Osteoblast (primary cell): ENCODE measurements around the gene R3HDM2. TPM values are rescaled to one million over a fixed set of nuclear protein-coding genes. Genes with fewer than 3 reads are reported as not detected.

Experiments used
- DNase-seq: peaks from one replicate; pipeline ENCODE4 v3.0.0; 2011; ENCODE audit warnings: low spot score, mixed read lengths; ENCODE audit not compliant: insufficient read length; ENCODE audit errors: missing footprints
- H2AFZ ChIP-seq: 2 replicates; pipeline ENCODE4 v1.6.0; 2011; ENCODE audit warnings: mild to moderate bottlenecking, low read length
- H3K27ac ChIP-seq: 2 replicates; pipeline ENCODE4 v1.5.1; 2011; ENCODE audit warnings: mild to moderate bottlenecking, low read depth, low read length, moderate library complexity
- H3K27me3 ChIP-seq: 2 replicates; pipeline ENCODE4 v1.6.0; 2012; ENCODE audit warnings: mild to moderate bottlenecking, control low read depth, inconsistent platforms, low read length, moderate library complexity; ENCODE audit not compliant: insufficient read depth
- H3K36me3 ChIP-seq: 2 replicates; pipeline ENCODE4 v1.5.1; 2011; ENCODE audit warnings: mild to moderate bottlenecking, low read length, control low read depth, moderate library complexity; ENCODE audit not compliant: insufficient read depth
- H3K4me1 ChIP-seq: 2 replicates; pipeline ENCODE4 v1.5.1; 2011; ENCODE audit warnings: mild to moderate bottlenecking, low read length, control low read depth, moderate library complexity; ENCODE audit not compliant: insufficient read depth
- H3K4me2 ChIP-seq: 2 replicates; pipeline ENCODE4 v1.6.0; 2011; ENCODE audit warnings: mild to moderate bottlenecking, low read length; ENCODE audit not compliant: insufficient read depth
- H3K4me3 ChIP-seq: fragments of 200-600 bp; sonication (generic); 3 replicates; pipeline ENCODE4 v1.5.1; 2012; ENCODE audit warnings: mild to moderate bottlenecking, low read length, inconsistent platforms; ENCODE audit not compliant: insufficient read depth
- H3K79me2 ChIP-seq: 2 replicates; pipeline ENCODE4 v1.6.0; 2012; ENCODE audit warnings: mild to moderate bottlenecking, low read length, control low read depth, inconsistent platforms; ENCODE audit not compliant: insufficient read depth
- H3K9me3 ChIP-seq: 2 replicates; pipeline ENCODE4 v1.5.1; 2011; ENCODE audit warnings: low read depth, low read length, control low read depth
- H4K20me1 ChIP-seq: 2 replicates; pipeline ENCODE4 v1.6.0; 2012; ENCODE audit warnings: mild to moderate bottlenecking, low read length, control low read depth; ENCODE audit not compliant: insufficient read depth
- CTCF ChIP-seq: IDR thresholded peaks from 2 replicates; pipeline ENCODE4 v1.5.1; 2011; ENCODE audit warnings: mild to moderate bottlenecking, low read depth, low read length, moderate library complexity; ENCODE audit errors: extremely low read depth
- total RNA-seq: library from RNA; depleted of rRNA; stranded (reverse); fragments of >200 nt; gene quantifications from 2 replicates; pipeline ENCODE4 v1.2.3, GENCODE V29; 2012

The R3HDM2 gene
- total RNA-seq, 1 donor: 23.2 TPM

- Histone ChIP-seq H3K4me3 (no peak overlapping the region), H3K36me3 (peaks cover 28% of the 10 kb centered on the region), H4K20me1 (peaks cover 28% of the 10 kb centered on the region), H2AFZ (no peak overlapping the region), H3K4me1 (peaks cover 43% of the 10 kb centered on the region), H3K4me2 (no peak overlapping the region), H3K9me3 (no peaks in the 10 kb centered on the region), H3K27ac (no peak overlapping the region), H3K27me3 (peaks cover 28% of the 10 kb centered on the region), H3K79me2 (peaks cover 12% of the 10 kb centered on the region)
- peak; percentile 89 for DNase-seq
- no peak for TF ChIP-seq CTCF
Observed at GRCh38 chr12:57236925-57237595, 193.8 kb downstream of the R3HDM2 start.

- peak; percentile 78 for DNase-seq
- no peak for TF ChIP-seq CTCF
- H2AFZ ChIP-seq: no peak overlapping the region
- peaks cover 50% of the 10 kb centered on the region for H3K4me1 ChIP-seq
- no peak overlapping the region for H3K4me3 ChIP-seq
- H3K27me3 ChIP-seq: peaks cover 21% of the 10 kb centered on the region
- peaks cover 19% of the 10 kb centered on the region for H3K79me2 ChIP-seq
- no peak overlapping the region for H3K4me2 ChIP-seq
- H3K36me3 ChIP-seq: peaks cover 35% of the 10 kb centered on the region
- peaks cover 33% of the 10 kb centered on the region for H4K20me1 ChIP-seq
- no peak overlapping the region for H3K27ac ChIP-seq
- H3K9me3 ChIP-seq: no peaks in the 10 kb centered on the region
Observed at GRCh38 chr12:57236201-57236924, 194.5 kb downstream of the R3HDM2 start.

GRCh38 chr12:57235728-57236131 lies 195.1 kb downstream of the R3HDM2 start:
- H3K4me1 ChIP-seq: peaks cover 55% of the 10 kb centered on the region
- peak overlapping the region; percentile 72 for H3K27ac ChIP-seq
- peaks cover 37% of the 10 kb centered on the region for H3K36me3 ChIP-seq
- peaks cover 39% of the 10 kb centered on the region for H4K20me1 ChIP-seq
- peaks cover 26% of the 10 kb centered on the region for H3K79me2 ChIP-seq
- H3K9me3 ChIP-seq: no peaks in the 10 kb centered on the region
- TF ChIP-seq CTCF: no peak
- H3K4me3 ChIP-seq: no peak overlapping the region
- H3K27me3 ChIP-seq: peaks cover 14% of the 10 kb centered on the region
- no peak for DNase-seq
- H3K4me2 ChIP-seq: no peak overlapping the region
- no peak overlapping the region for H2AFZ ChIP-seq

GRCh38 chr12:57235017-57235727 lies 195.7 kb downstream of the R3HDM2 start:
- H3K9me3 ChIP-seq: no peaks in the 10 kb centered on the region
- no peak overlapping the region for H3K4me2 ChIP-seq
- H3K36me3 ChIP-seq: peaks cover 37% of the 10 kb centered on the region
- H3K27ac ChIP-seq: peak overlapping the region; percentile 72
- peaks cover 14% of the 10 kb centered on the region for H3K27me3 ChIP-seq
- H3K4me3 ChIP-seq: no peak overlapping the region
- DNase-seq: peak; percentile 90
- H3K4me1 ChIP-seq: peaks cover 55% of the 10 kb centered on the region
- peaks cover 31% of the 10 kb centered on the region for H3K79me2 ChIP-seq
- no peak overlapping the region for H2AFZ ChIP-seq
- no peak for TF ChIP-seq CTCF
- peaks cover 45% of the 10 kb centered on the region for H4K20me1 ChIP-seq
